ENCODE results near the gene IGF1R. TPM values are rescaled to one million over a fixed set of nuclear protein-coding genes. Genes with fewer than 3 reads are reported as not detected.

Gene IGF1R
- total RNA-seq, 1 experiment from 2014 or later, result 14.2 TPM

GRCh38 chr15:98745650-98746374, 97.5 kb downstream of the IGF1R start:
- DNase-seq (ENCODE audit: low read depth), result no peak

- DNase-seq (ENCODE audit: low read depth), result no peak
Measured at GRCh38 chr15:98746375-98747155, 98.2 kb downstream of the IGF1R start.

GRCh38 chr15:98751767-98752166, 103.4 kb downstream of the IGF1R start:
- DNase-seq (ENCODE audit: low read depth), result no peak

- DNase-seq (ENCODE audit: low read depth), result peak; percentile 29
Measured at GRCh38 chr15:98753726-98754656, 105.7 kb downstream of the IGF1R start.

- DNase-seq (ENCODE audit: low read depth), result no peak
Measured at GRCh38 chr15:98754657-98755022, 106.3 kb downstream of the IGF1R start.

- no peak for DNase-seq (ENCODE audit: low read depth)
Measured at GRCh38 chr15:98755138-98755537, 106.8 kb downstream of the IGF1R start.

GRCh38 chr15:98755781-98756180, 107.4 kb downstream of the IGF1R start:
- DNase-seq (ENCODE audit: low read depth), result no peak

GRCh38 chr15:98758224-98758623, 109.9 kb downstream of the IGF1R start:
- DNase-seq (ENCODE audit: low read depth), result no peak

- DNase-seq (ENCODE audit: low read depth), result no peak
Measured at GRCh38 chr15:98759277-98759676, 110.9 kb downstream of the IGF1R start.

GRCh38 chr15:98760112-98760826, 111.9 kb downstream of the IGF1R start:
- DNase-seq (ENCODE audit: low read depth), result no peak

- no peak for DNase-seq (ENCODE audit: low read depth)
Measured at GRCh38 chr15:98760975-98761374, 112.6 kb downstream of the IGF1R start.

GRCh38 chr15:98763179-98763578, 114.8 kb downstream of the IGF1R start:
- DNase-seq (ENCODE audit: low read depth), result no peak

- no peak for DNase-seq (ENCODE audit: low read depth)
Measured at GRCh38 chr15:98764291-98764690, 116.0 kb downstream of the IGF1R start.

- no peak for DNase-seq (ENCODE audit: low read depth)
Measured at GRCh38 chr15:98765610-98766009, 117.3 kb downstream of the IGF1R start.

- DNase-seq (ENCODE audit: low read depth), result no peak
Measured at GRCh38 chr15:98767692-98768091, 119.4 kb downstream of the IGF1R start.

- no peak for DNase-seq (ENCODE audit: low read depth)
Measured at GRCh38 chr15:98769867-98770266, 121.5 kb downstream of the IGF1R start.

GRCh38 chr15:98770984-98771383, 122.6 kb downstream of the IGF1R start:
- no peak for DNase-seq (ENCODE audit: low read depth)

GRCh38 chr15:98771541-98771940, 123.2 kb downstream of the IGF1R start:
- no peak for DNase-seq (ENCODE audit: low read depth)

GRCh38 chr15:98772895-98773294, 124.6 kb downstream of the IGF1R start:
- no peak for DNase-seq (ENCODE audit: low read depth)

GRCh38 chr15:98773616-98774015, 125.3 kb downstream of the IGF1R start:
- DNase-seq (ENCODE audit: low read depth), result no peak

- no peak for DNase-seq (ENCODE audit: low read depth)
Measured at GRCh38 chr15:98774756-98775497, 126.6 kb downstream of the IGF1R start.

All from Daoy (cell line).